Activated T-cell treated with anti-CD3 and anti-CD28 coated beads, Interleukin-2, amount 50 U/mL, for 24 hours (primary cell): ENCODE measurements around the gene MED22.
"Not testable (repeated sequence)": the region's sequence is repeated elsewhere in the genome, so short reads cannot be mapped to it uniquely, and the experiment has no call there.

Source experiments
- DNase-seq: peaks from one replicate; pipeline ENCODE4 v3.0.0-alpha.2; 2020
- H3K27ac Mint-ChIP-seq: 2 replicates; pipeline ENCODE4 v1.8.0; 2020; ENCODE audit warnings: mild to moderate bottlenecking, mixed read lengths
- H3K27me3 Mint-ChIP-seq: 2 replicates; pipeline ENCODE4 v1.8.0; 2020; ENCODE audit warnings: mixed read lengths
- H3K36me3 Mint-ChIP-seq: 2 replicates; pipeline ENCODE4 v1.8.0; 2020; ENCODE audit warnings: low read depth, mixed read lengths
- H3K4me1 Mint-ChIP-seq: 2 replicates; pipeline ENCODE4 v1.8.0; 2020; ENCODE audit warnings: low read depth, mixed read lengths
- H3K4me3 Mint-ChIP-seq: 2 replicates; pipeline ENCODE4 v1.8.0; 2020; ENCODE audit warnings: mild to moderate bottlenecking, moderate library complexity, mixed read lengths
- H3K9me3 Mint-ChIP-seq: 2 replicates; pipeline ENCODE4 v1.8.0; 2020; ENCODE audit warnings: mixed read lengths

The MED22 gene

DNA sequence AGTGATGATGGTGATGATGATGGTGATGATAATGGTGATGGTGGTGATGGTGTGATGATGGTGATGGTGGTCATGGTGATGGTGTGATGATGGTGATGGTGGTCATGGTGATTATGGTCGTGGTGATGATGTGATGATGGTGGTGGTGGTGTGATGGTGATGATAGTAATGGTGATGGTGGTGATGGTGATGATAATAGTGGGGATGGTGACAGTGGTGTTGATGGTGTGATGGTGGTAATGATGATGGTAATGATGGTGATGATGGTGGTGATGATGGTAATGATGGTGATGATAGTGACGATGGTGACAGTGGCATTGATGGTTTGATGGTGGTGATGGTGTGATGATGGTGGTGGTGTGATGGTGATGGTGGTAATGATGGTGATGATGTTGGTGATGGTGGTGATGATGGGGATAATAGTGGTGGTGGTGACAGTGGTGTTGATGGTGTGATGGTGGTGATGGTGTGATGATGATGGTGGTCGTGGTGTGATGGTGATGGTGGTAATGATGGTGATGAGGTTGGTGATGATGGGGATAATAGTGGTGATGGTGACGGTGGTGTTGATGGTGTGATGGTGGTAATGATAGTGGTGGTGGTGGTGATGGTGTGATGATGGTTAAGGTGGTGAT, 34.7 kb upstream of the MED22 start:
- Mint-ChIP-seq H3K36me3 (no peaks in the 10 kb centered on the region), H3K4me3 (no peak overlapping the region), H3K27me3 (no peaks in the 10 kb centered on the region), H3K9me3 (no peaks in the 10 kb centered on the region), H3K4me1 (no peaks in the 10 kb centered on the region), H3K27ac (no peak overlapping the region)
- DNase-seq, result no peak

GRCh38 chr9:133380734-133381133, 32.8 kb upstream of the MED22 start:
- H3K27ac Mint-ChIP-seq, result no peak overlapping the region
- no peak for DNase-seq
- H3K27me3 Mint-ChIP-seq, result no peaks in the 10 kb centered on the region
- H3K9me3 Mint-ChIP-seq, result no peaks in the 10 kb centered on the region
- no peak overlapping the region for H3K4me3 Mint-ChIP-seq
- H3K4me1 Mint-ChIP-seq, result peaks cover 2% of the 10 kb centered on the region
- H3K36me3 Mint-ChIP-seq, result no peaks in the 10 kb centered on the region

DNA sequence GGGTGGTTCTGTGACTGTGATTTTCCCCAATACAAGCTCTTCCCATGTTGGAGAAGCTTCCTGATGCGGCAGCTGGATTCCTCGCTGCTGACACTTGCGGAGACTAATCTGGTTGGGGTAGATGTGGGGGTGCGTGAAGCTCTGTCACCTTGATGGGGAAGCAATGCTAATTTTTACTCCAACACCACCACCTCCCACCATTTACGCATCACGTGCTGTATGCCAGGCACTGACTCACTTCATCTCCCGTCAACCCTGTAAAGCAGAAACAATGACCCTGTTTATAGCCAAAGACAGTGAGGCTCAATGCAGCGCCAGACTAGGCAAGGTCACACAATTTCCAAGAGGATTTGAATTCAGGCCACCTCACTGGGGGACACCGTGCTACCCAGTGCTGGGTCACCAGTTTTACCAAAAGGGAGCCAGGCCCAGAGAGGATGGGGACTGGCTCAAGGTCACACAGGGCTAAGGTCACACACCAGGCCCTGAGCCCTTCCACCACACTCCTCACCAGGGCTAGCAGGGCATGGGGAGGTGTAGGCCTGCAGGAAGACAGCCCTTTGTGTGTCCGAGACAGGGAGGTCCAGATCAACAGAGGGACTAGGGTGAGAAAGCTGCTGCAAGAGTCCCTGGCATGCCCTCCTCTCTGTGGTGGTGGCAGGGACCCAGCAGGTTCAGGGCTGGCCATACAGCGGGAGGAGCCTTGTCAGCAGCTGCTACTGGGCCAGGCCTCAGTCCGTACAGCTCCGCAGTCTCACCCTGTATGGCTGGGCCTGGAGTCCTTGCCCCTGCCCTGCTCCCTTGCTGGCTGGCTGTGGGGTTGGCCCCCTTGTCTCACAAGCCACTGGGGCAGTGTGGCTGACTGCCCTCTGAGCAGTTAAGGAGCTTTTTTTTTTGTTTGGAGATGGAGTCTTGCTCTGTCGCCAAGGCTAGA, 31.5 kb upstream of the MED22 start:
- peaks cover 5% of the 10 kb centered on the region for H3K4me1 Mint-ChIP-seq
- peaks cover 8% of the 10 kb centered on the region for H3K36me3 Mint-ChIP-seq
- no peak for DNase-seq
- H3K27me3 Mint-ChIP-seq, result no peaks in the 10 kb centered on the region
- no peak overlapping the region for H3K27ac Mint-ChIP-seq
- H3K9me3 Mint-ChIP-seq, result no peaks in the 10 kb centered on the region
- H3K4me3 Mint-ChIP-seq, result no peak overlapping the region

DNA sequence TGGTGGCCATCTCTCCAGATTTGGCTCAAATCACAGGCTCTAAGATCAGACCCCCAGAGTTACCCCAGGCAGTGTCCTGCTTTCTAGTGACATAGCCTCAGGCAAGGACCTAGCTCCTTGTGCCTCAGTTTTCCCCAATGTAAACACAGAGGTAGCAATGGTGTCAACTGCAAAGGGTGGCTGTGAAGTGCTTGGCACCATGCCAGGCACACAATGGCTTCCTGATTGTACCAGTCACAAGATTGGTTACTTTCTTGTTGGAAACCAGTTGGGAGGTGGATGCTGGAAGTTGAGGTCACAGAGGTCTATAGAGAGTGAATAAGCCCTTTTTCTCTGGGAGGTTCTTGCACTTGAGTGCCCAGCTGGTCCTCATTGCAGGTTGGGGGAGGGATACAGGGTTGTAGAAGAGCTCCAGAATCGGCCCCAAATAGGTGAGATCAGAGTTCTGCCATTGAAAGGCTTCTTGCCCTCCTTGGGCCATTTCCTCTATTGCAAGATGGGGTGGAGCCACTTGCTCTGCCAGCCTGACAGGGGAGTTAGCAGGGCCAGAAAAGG, 30.6 kb upstream of the MED22 start:
- peaks cover 10% of the 10 kb centered on the region for H3K4me1 Mint-ChIP-seq
- no peaks in the 10 kb centered on the region for H3K9me3 Mint-ChIP-seq
- no peak overlapping the region for H3K4me3 Mint-ChIP-seq
- H3K27me3 Mint-ChIP-seq, result no peaks in the 10 kb centered on the region
- peaks cover 16% of the 10 kb centered on the region for H3K36me3 Mint-ChIP-seq
- no peak overlapping the region for H3K27ac Mint-ChIP-seq
- DNase-seq, result no peak

- Mint-ChIP-seq H3K4me3 (no peak overlapping the region), H3K4me1 (peaks cover 17% of the 10 kb centered on the region), H3K27ac (no peak overlapping the region), H3K36me3 (peaks cover 23% of the 10 kb centered on the region), H3K9me3 (no peaks in the 10 kb centered on the region), H3K27me3 (no peaks in the 10 kb centered on the region)
- no peak for DNase-seq
Measured at GRCh38 chr9:133377721-133378216, 29.8 kb upstream of the MED22 start.

DNA sequence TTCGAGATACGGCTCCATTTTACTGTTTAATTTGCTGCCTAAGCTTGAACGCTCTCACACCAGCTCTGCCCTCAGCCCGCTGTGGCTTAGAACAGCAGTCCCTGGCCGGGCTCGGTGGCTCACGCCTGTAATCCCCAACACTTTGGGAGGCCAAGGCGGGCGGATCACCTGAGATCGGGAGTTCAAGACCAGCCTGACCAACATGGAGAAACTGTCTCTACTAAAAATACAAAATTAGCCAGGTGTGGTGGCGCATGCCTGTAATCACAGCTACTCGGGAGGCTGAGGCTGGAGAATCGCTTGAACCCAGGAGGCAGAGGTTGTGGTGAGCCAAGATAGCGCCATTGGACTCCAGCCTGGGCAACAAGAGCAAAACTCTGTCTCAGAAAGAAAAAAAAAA, 29.3 kb upstream of the MED22 start:
- peaks cover 28% of the 10 kb centered on the region for H3K36me3 Mint-ChIP-seq
- H3K27ac Mint-ChIP-seq, H3K27me3 Mint-ChIP-seq: not testable (repeated sequence)

DNA sequence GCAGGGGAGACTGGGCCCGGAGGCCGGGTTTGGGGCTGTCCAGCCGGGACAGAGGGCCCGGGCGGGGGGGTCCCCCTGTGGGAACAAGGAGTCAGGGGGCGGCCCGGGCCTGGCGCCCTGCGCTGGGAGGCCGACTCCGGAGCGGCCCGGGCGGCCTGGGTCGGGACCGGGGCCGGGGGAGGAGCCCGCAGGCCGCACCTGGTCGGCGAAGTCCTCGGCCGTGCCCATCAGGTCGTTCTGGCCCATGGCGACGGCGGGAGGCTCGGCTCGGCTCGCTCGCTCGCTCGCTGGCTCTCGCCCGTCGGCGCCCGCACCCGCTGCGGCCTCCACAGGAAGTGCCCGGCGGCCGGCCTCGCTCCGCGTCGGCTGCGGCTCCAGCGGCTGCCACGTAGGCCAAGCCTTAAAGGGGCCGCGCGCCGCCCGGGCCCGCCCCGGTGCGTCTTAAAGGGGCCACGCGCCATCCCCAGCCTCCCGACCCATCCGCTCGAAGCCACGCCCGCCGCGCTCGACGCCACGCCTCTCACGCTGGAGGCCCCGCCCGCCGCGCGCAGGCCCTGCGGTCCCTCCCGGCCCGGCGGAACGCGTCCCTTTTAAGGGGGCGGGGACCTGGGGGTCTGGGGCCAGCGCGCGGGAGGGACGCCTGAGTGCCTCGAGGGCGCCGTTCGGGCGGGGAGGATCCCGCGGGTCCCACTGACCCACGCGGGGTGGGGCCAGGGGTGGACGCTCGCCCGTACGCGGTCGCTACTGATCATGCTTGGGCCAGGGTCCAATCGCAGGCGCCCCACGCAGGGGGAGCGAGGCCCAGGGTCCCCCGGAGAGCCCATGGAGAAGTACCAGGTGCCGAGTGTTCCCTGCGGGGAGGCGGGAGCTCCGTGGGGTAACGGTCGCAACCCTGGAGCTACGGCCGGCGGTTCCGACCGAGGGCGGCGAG, 28.1 kb upstream of the MED22 start, which contains the start of the genes STKLD1 and SURF4:
STKLD1 (plus strand) TSS at position 643 of the 931 bp plus-strand sequence; CDS start at position 751, 108 bp downstream.
SURF4 (minus strand) TSS at position 337 of the 931 bp plus-strand sequence; CDS start at position 246, 91 bp downstream.
- Mint-ChIP-seq H3K27me3 (no peaks in the 10 kb centered on the region), H3K9me3 (no peaks in the 10 kb centered on the region), H3K4me3 (peak within 1 kb of the TSS; percentile 99)

More for the DNA sequence above, 29.3 kb upstream of the MED22 start:
- Mint-ChIP-seq H3K4me1 (peaks cover 22% of the 10 kb centered on the region), H3K4me3 (peak overlapping the region; percentile 64)
- DNase-seq, H3K9me3 Mint-ChIP-seq: not testable (repeated sequence)

GRCh38 chr9:133375116-133375723, 27.3 kb upstream of the MED22 start:
- Mint-ChIP-seq H3K36me3 (peaks cover 49% of the 10 kb centered on the region), H3K4me1 (peaks cover 42% of the 10 kb centered on the region), H3K4me3 (peak overlapping the region; percentile 99), H3K27ac (peak overlapping the region; percentile 99), H3K9me3 (no peaks in the 10 kb centered on the region), H3K27me3 (no peaks in the 10 kb centered on the region)
- no peak for DNase-seq

More for the DNA sequence above, 28.1 kb upstream of the MED22 start, which contains the start of the genes STKLD1 and SURF4:
- H3K27ac Mint-ChIP-seq, result peak within 1 kb of the TSS; percentile 99
- DNase-seq, result peak; percentile 99
- H3K4me1 Mint-ChIP-seq, result peaks cover 35% of the 10 kb centered on the region
- H3K36me3 Mint-ChIP-seq, result peaks cover 41% of the 10 kb centered on the region

GRCh38 chr9:133374612-133375115, 26.7 kb upstream of the MED22 start:
- H3K4me1 Mint-ChIP-seq, result peaks cover 48% of the 10 kb centered on the region
- H3K27ac Mint-ChIP-seq, result peak overlapping the region; percentile 99
- peaks cover 54% of the 10 kb centered on the region for H3K36me3 Mint-ChIP-seq
- peak; percentile 51 for DNase-seq
- H3K9me3 Mint-ChIP-seq, result no peaks in the 10 kb centered on the region
- peak overlapping the region; percentile 99 for H3K4me3 Mint-ChIP-seq
- H3K27me3 Mint-ChIP-seq, result no peaks in the 10 kb centered on the region

DNA sequence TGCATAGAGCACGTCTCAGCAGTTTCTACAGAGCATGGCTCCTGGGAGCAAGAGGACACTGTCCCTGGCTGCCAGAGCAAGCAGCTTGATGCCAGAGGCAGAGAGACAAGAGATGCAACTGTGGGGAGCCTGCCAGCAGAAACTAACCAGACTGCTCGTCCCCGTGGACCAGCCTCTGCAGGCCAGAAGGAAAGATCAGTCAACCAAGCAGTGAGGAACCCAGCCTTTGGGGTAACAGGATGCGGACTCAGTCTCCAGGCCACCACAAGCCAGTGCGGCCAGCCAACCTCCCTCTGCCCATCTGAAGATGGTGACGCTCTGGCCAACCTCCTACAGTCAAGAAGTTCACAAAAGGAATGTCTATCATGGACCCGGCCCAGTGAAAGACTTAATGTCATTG, 24.2 kb upstream of the MED22 start:
- H3K4me1 Mint-ChIP-seq, result peaks cover 70% of the 10 kb centered on the region
- peak overlapping the region; percentile 99 for H3K27ac Mint-ChIP-seq
- peaks cover 80% of the 10 kb centered on the region for H3K36me3 Mint-ChIP-seq

DNA sequence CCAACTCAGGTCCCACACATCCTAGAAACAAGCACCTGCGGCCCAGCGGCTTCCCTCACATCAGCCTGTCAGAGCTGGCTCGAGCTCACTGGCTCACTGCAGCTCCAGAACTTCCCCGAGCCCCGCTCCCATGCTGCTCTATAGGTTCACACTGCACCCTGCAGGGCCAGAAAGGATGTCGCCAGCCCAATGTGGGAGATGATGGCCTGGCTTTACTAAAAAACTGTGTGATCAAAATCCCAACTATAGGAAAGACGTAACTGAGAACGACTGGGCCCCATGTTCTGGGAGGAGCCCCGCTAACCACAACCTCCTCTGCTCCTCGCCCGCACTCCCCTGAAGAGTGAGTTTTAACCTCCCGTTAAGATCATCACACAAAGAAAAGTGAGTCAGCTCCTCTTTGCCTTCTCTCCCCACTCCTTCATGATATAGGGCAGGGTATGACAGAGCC, 23.4 kb upstream of the MED22 start:
- Mint-ChIP-seq H3K9me3 (no peaks in the 10 kb centered on the region), H3K36me3 (peaks cover 88% of the 10 kb centered on the region)
- DNase-seq, result peak; percentile 80

More for the DNA sequence above, 24.2 kb upstream of the MED22 start:
- Mint-ChIP-seq H3K4me3 (peak overlapping the region; percentile 99), H3K27me3 (no peaks in the 10 kb centered on the region), H3K9me3 (no peaks in the 10 kb centered on the region)
- DNase-seq, result no peak

GRCh38 chr9:133370685-133371084, 22.8 kb upstream of the MED22 start:
- Mint-ChIP-seq H3K27me3 (no peaks in the 10 kb centered on the region), H3K27ac (peak overlapping the region; percentile 99), H3K4me3 (peak overlapping the region; percentile 99), H3K36me3 (peaks cover 94% of the 10 kb centered on the region), H3K4me1 (peaks cover 81% of the 10 kb centered on the region), H3K9me3 (no peaks in the 10 kb centered on the region)
- no peak for DNase-seq

More for the DNA sequence above, 23.4 kb upstream of the MED22 start:
- Mint-ChIP-seq H3K27ac (peak overlapping the region; percentile 99), H3K4me3 (peak overlapping the region; percentile 99), H3K27me3 (no peaks in the 10 kb centered on the region), H3K4me1 (peaks cover 75% of the 10 kb centered on the region)

- peaks cover 99% of the 10 kb centered on the region for H3K36me3 Mint-ChIP-seq
Measured at GRCh38 chr9:133369933-133370332, 22.0 kb upstream of the MED22 start.

More at GRCh38 chr9:133369933-133370332, 22.0 kb upstream of the MED22 start:
- H3K27ac Mint-ChIP-seq, result peak overlapping the region; percentile 99
- H3K9me3 Mint-ChIP-seq, result no peaks in the 10 kb centered on the region
- H3K27me3 Mint-ChIP-seq, result no peaks in the 10 kb centered on the region
- peak overlapping the region; percentile 99 for H3K4me3 Mint-ChIP-seq
- peaks cover 81% of the 10 kb centered on the region for H3K4me1 Mint-ChIP-seq
- DNase-seq, result no peak
